ENCODE data around the gene IKBKG. TPM values are rescaled to one million over a fixed set of nuclear protein-coding genes. Genes with fewer than 3 reads are reported as not detected.
A peak's percentile ranks its signal among the peaks of the same experiment; 100 is the strongest.

IKBKG gene
- total and polyA plus RNA-seq, 2 donors (not counting 3 experiments of a cell fraction or from before 2014, with no cell fraction given): 41.2 to 47.8 TPM

- FAIRE-seq: peak; percentile 67
- Histone ChIP-seq H3K27me3 (ENCODE audit: control insufficient read depth in 2 of 2, insufficient read depth in 2 of 2, low read length in 2 of 2) (no peaks in the 10 kb centered on the region), H3K4me3 (replicated peaks in 1 of 3; ENCODE audit: insufficient read depth in 1 of 3, low read depth in 1 of 3, low read length in 3 of 3) (no peak overlapping the region), H3K4me1 (ENCODE audit: control insufficient read depth, extremely low read depth, insufficient read depth, low read length) (peaks cover 12% of the 10 kb centered on the region), H3K79me2 (ENCODE audit: control insufficient read depth, insufficient read depth, low read length) (peaks cover 3% of the 10 kb centered on the region), H3K36me3 (ENCODE audit: control insufficient read depth in 2 of 2, extremely low read depth in 1 of 2, insufficient read depth in 2 of 2, low read length in 2 of 2) (no peaks in the 10 kb centered on the region), H2AFZ (ENCODE audit: low read depth, low read length) (peak overlapping the region; percentile 35), H3K27ac (ENCODE audit: insufficient read depth, low read depth, low read length) (peak overlapping the region; percentile 12), H4K20me1 (replicated peaks; ENCODE audit: control insufficient read depth, extremely low read depth, insufficient read depth, low read length) (no peaks in the 10 kb centered on the region), H3K9me3 (replicated peaks; ENCODE audit: control insufficient read depth, insufficient read depth, low read length) (no peaks in the 10 kb centered on the region), H3K4me2 (ENCODE audit: insufficient read depth, low read length) (no peak overlapping the region), H3K9ac (replicated peaks; ENCODE audit: extremely low read depth, insufficient read depth, low read length) (peak overlapping the region; percentile 44), H3K9me1 (replicated peaks; ENCODE audit: control insufficient read depth, extremely low read depth, insufficient read depth, low read length) (no peaks in the 10 kb centered on the region)
- ChIA-PET CTCF (interaction anchor here (1.9 to 2.7 kb wide), 2 partner anchors 10 to 144 kb away, joined by 5 to 15 read pairs; no protein-coding TSS in a partner anchor), POLR2A (interaction anchor here (0.9 to 1.7 kb wide), 2 partner anchors 10 to 28 kb away, joined by 3 to 6 read pairs; no protein-coding TSS in a partner anchor)
- TF ChIP-seq JUN (IDR thresholded peaks at IDR 0.05; ENCODE audit: borderline replicate concordance, insufficient read depth, insufficient read length, low read depth) (no peak), GATA2 (IDR thresholded peaks at IDR 0.05; ENCODE audit: insufficient read depth, insufficient read length, low read depth, low read length) (no peak), MYC (IDR thresholded peaks at IDR 0.05; ENCODE audit: low read depth, low read length) (no peak), FOS (IDR thresholded peaks at IDR 0.05; ENCODE audit: borderline replicate concordance, insufficient read depth, low read length) (no peak), CTCF (IDR thresholded peaks at IDR 0.05; ENCODE audit: extremely low read depth in 1 of 2, insufficient read depth in 1 of 2, low read depth in 1 of 2, low read length in 2 of 2) (no peak)
- DNase-seq (ENCODE audit: low read depth, low spot score): no peak
- dilution Hi-C loops (cut with MboI; ENCODE audit: extremely low pct_ligation_motif_present, low sequenced_read_pairs) (no loop called here), intact Hi-C loops (cut with micrococcal nuclease) (loop anchor here (2.0 to 5.0 kb wide), 2 partner anchors 38 to 90 kb away; partner anchors contain the start of genes ATP6AP1 and LAGE3)
- no TSS peak for BruUV-seq (replicated peaks)
Observed at GRCh38 chrX:154517101-154517781, 30.2 kb upstream of the IKBKG start.

All from endothelial cell of umbilical vein (primary cell).